Measurements from ENCODE around the gene TREX2. TPM values are rescaled to one million over a fixed set of nuclear protein-coding genes. Genes with fewer than 3 reads are reported as not detected.

The TREX2 gene
- total and polyA plus RNA-seq, 2 of the 8 experiments (the other 6 are each of a cell fraction or from before 2014, with no cell fraction given) = 0.71 to 0.80 TPM

DNA sequence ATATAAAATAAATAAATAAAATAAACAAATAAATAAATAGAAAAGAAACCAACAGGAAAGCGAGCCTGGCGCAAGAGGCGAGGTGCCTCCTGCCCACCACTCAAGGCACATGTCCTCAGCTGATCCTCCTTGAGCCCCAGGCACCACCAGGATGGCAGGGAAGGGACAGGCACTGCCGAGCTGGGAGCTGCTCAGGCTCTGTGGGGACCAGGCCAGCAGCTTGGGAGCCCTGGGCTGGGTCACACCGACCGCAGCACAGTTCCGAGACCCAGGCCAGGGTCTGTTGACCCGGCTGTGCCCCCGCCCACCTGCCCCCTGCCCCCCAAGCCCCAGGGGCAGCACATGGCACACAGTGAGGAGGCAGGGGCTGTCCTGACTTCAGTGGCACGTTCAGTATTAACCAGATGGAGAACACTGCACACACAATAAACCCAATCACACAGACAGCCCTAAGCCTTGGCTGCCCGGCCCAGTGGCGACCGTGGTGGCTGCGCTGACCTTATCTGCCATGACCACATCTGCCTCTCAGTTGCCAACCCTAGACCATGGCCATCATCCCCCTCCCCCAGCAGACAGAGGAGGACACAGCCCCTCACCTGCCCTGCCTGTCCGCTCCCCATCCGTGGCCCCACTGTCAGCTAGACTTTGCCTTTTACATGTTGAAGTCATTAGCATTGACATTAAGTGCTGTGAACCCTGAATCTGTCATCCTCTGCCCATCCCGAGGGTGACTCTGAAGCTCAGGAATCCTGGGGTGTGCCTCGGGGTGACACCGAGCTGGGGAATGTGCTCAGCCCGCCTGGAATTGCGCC is 2.9 kb upstream of the TREX2 start:
- H4K20me1 ChIP-seq (replicated peaks in 1 of 2; ENCODE audit: control insufficient read depth in 1 of 2, insufficient read depth in 2 of 2, low read length in 2 of 2) = no peaks in the 10 kb centered on the region
- no peak overlapping the region for H2BK12ac ChIP-seq (ENCODE audit: low read depth, low read length)
- no peak overlapping the region for H3K9ac ChIP-seq (replicated peaks in 1 of 4; ENCODE audit: extremely low read depth in 1 of 4, low read depth in 3 of 4, low read length in 3 of 4)
- H3K14ac ChIP-seq (ENCODE audit: insufficient read length) = no peak overlapping the region
- H3K36me3 ChIP-seq (ENCODE audit: control insufficient read depth in 2 of 4, insufficient read depth in 4 of 4, low read length in 3 of 4) = no peaks in the 10 kb centered on the region; a peak in 1 of 8 replicates
- no peak overlapping the region for H2BK5ac ChIP-seq (ENCODE audit: low read depth, low read length)
- H2AFZ ChIP-seq (ENCODE audit: low read length) = no peak overlapping the region
- H4K91ac ChIP-seq (replicated peaks; ENCODE audit: insufficient read length, low read length) = no peak overlapping the region
- 92% methylated on average over 12 of the region's 21 CpGs; no CpG with 5 or more reads in 1 of the 2 experiments for WGBS, 2 experiments (ENCODE audit: extremely low coverage in 1 of 2, insufficient coverage in 1 of 2, insufficient read length in 1 of 2, insufficient replicate concordance in 2 of 2, low coverage in 1 of 2, low lambda C conversion rate in 2 of 2, missing lambda C conversion rate in 1 of 2)
- POLR2A ChIA-PET (ENCODE audit: partially characterized antibody) = no interaction called here
- H4K8ac ChIP-seq (ENCODE audit: extremely low read depth, insufficient read depth, low read length) = no peak overlapping the region
- H3K4me3 ChIP-seq (ENCODE audit: extremely low read depth in 1 of 4, insufficient read depth in 2 of 4, low read depth in 3 of 4, low read length in 4 of 4) = no peak overlapping the region
- H2BK20ac ChIP-seq (ENCODE audit: low read length) = no peak overlapping the region
- H3K4ac ChIP-seq (replicated peaks; ENCODE audit: insufficient read length, low read depth, low read length) = no peak overlapping the region
- no peak overlapping the region for H3K4me2 ChIP-seq (ENCODE audit: insufficient read depth in 1 of 2, low read depth in 2 of 2, low read length in 2 of 2)
- no peak overlapping the region for H3K56ac ChIP-seq (replicated peaks; ENCODE audit: insufficient read length, low read depth, low read length)
- no peaks in the 10 kb centered on the region for H3K23me2 ChIP-seq (ENCODE audit: low read depth, low read length)
- H2BK15ac ChIP-seq (ENCODE audit: low read length) = no peak overlapping the region
- H3K79me2 ChIP-seq (ENCODE audit: control insufficient read depth in 1 of 2, insufficient read depth in 2 of 2, low read length in 2 of 2) = no peaks in the 10 kb centered on the region
- no peak overlapping the region for H3K18ac ChIP-seq (ENCODE audit: extremely low read depth, low read length)
- H2BK120ac ChIP-seq (replicated peaks; ENCODE audit: low read depth, low read length) = no peak overlapping the region
- no peaks in the 10 kb centered on the region for H3K79me1 ChIP-seq (ENCODE audit: low read depth, low read length)
- H3K23ac ChIP-seq (ENCODE audit: insufficient read length) = no peak overlapping the region
- CTCF ChIA-PET (ENCODE audit: partially characterized antibody) = interaction anchor here (0.6 to 0.7 kb wide), 2 partner anchors 8 to 19 kb away, joined by 3 read pairs; no protein-coding TSS in a partner anchor
- H2AK5ac ChIP-seq (ENCODE audit: low read depth, low read length) = no peak overlapping the region
- no peaks in the 10 kb centered on the region for H3K9me3 ChIP-seq (ENCODE audit: insufficient read depth in 2 of 2, low read depth in 1 of 2, low read length in 1 of 2)
- H4K5ac ChIP-seq (ENCODE audit: insufficient read length, low read depth, low read length) = no peak overlapping the region
- no peak for FAIRE-seq
- H3K4me1 ChIP-seq (replicated peaks in 1 of 4; ENCODE audit: control insufficient read depth in 3 of 4, insufficient read depth in 4 of 4, low read length in 3 of 4) = no peaks in the 10 kb centered on the region
- no peak for DNase-seq (ENCODE audit: low read depth in 1 of 2, low spot score in 2 of 2)
- H3K27ac ChIP-seq (ENCODE audit: low read depth, low read length) = no peak overlapping the region
- no peaks in the 10 kb centered on the region for H3K27me3 ChIP-seq (replicated peaks in 1 of 4; ENCODE audit: control insufficient read depth in 3 of 4, extremely low read depth in 1 of 4, insufficient read depth in 3 of 4, low read length in 3 of 4)
- TF ChIP-seq TCF12 (IDR thresholded peaks at IDR 0.05; ENCODE audit: low read depth, low read length) (no peak), SP1 (IDR thresholded peaks at IDR 0.05; ENCODE audit: low read depth, low read length) (no peak), TAF7 (optimal IDR thresholded peaks at IDR 0.05; ENCODE audit: borderline replicate concordance, low read depth, low read length) (no peak), GABPA (IDR thresholded peaks at IDR 0.05; ENCODE audit: borderline replicate concordance, insufficient read depth, low read length) (no peak), SP4 (IDR thresholded peaks at IDR 0.05; ENCODE audit: low read length) (no peak), JUND (IDR thresholded peaks at IDR 0.05; ENCODE audit: low read length) (no peak), RAD21 (IDR thresholded peaks at IDR 0.05 in 1 of 2, conservative IDR thresholded peaks at IDR 0.05 in 1 of 2; ENCODE audit: low read depth in 2 of 2, low read length in 2 of 2) (no peak), KDM5A (IDR thresholded peaks at IDR 0.05; ENCODE audit: low read length) (no peak), CBX8 (IDR thresholded peaks at IDR 0.05; ENCODE audit: borderline replicate concordance, low read depth, low read length) (no peak), RFX5 (IDR thresholded peaks at IDR 0.05; ENCODE audit: borderline replicate concordance, low read depth, low read length) (no peak)
- TF ChIP-seq, protein P1, sequence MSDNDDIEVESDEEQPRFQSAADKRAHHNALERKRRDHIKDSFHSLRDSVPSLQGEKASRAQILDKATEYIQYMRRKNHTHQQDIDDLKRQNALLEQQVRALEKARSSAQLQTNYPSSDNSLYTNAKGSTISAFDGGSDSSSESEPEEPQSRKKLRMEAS (IDR thresholded peaks at IDR 0.05) = no peak
- TF ChIP-seq, protein P2, sequence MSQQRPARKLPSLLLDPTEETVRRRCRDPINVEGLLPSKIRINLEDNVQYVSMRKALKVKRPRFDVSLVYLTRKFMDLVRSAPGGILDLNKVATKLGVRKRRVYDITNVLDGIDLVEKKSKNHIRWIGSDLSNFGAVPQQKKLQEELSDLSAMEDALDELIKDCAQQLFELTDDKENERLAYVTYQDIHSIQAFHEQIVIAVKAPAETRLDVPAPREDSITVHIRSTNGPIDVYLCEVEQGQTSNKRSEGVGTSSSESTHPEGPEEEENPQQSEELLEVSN (IDR thresholded peaks at IDR 0.05) = no peak

Measured in H1 (cell line).